ENCODE data around the gene RGS17. TPM values are rescaled to one million over a fixed set of nuclear protein-coding genes. Genes with fewer than 3 reads are reported as not detected.

Gene RGS17
- total RNA-seq, 1 experiment from 2014 or later: 0.70 TPM

DNA sequence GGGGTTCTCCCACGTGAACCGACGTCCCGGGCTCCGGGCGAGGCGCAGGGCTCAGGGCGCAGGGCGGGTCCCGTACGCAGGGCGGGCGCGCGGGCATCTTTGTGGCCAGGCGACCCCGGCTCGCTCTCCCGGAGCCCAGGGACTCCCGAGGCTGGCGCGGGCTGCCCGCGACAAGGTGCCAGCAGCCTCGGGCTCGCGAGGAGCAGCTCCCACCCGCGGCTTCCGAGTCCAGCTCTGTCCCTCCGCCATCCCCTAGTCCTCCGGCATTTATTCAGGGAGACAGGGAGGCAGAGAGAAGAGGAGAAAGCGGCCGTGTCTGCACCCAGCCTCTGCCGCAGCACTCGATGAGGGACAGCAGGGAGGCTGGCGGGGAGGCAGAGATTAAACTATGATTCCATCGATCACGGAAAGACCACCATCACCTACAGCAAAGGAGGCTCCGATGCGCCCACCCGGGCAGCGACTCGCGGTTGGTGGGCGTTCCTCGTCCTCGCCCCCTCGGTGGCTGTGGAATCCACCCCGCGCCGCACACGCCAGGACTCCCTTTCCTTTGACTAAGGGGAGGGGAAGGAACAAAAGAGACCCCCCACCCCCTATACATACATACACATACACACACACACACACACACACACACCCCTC lies 1.1 kb downstream of the RGS17 start:
- H3K79me2 ChIP-seq (ENCODE audit: low read depth): no peaks in the 10 kb centered on the region
- H3K4me3 ChIP-seq: peak overlapping the region; percentile 78
- H2AFZ ChIP-seq: peak overlapping the region; percentile 75
- no peaks in the 10 kb centered on the region for H3K9me3 ChIP-seq (ENCODE audit: insufficient read depth, low read depth)
- intact Hi-C loops (cut with micrococcal nuclease; ENCODE audit: unreplicated experiment): loop anchor here (5.0 kb wide), 2 partner anchors 37 to 98 kb away; no protein-coding TSS in a partner anchor
- no peaks in the 10 kb centered on the region for H4K20me1 ChIP-seq (ENCODE audit: insufficient read depth)
- POLR2A ChIA-PET (ENCODE audit: unreplicated experiment): no interaction called here
- CTCF ChIA-PET: no interaction called here
- H3K4me2 ChIP-seq: peak overlapping the region; percentile 83
- H3K9me2 ChIP-seq (ENCODE audit: insufficient read depth): no peaks in the 10 kb centered on the region
- H3K4me1 ChIP-seq (replicated peaks; ENCODE audit: insufficient read depth): peaks cover 30% of the 10 kb centered on the region
- no peak overlapping the region for H3K27ac ChIP-seq
- DNase-seq: peak in 1 of 2 experiments; percentile 3
- TF ChIP-seq, protein P1, sequence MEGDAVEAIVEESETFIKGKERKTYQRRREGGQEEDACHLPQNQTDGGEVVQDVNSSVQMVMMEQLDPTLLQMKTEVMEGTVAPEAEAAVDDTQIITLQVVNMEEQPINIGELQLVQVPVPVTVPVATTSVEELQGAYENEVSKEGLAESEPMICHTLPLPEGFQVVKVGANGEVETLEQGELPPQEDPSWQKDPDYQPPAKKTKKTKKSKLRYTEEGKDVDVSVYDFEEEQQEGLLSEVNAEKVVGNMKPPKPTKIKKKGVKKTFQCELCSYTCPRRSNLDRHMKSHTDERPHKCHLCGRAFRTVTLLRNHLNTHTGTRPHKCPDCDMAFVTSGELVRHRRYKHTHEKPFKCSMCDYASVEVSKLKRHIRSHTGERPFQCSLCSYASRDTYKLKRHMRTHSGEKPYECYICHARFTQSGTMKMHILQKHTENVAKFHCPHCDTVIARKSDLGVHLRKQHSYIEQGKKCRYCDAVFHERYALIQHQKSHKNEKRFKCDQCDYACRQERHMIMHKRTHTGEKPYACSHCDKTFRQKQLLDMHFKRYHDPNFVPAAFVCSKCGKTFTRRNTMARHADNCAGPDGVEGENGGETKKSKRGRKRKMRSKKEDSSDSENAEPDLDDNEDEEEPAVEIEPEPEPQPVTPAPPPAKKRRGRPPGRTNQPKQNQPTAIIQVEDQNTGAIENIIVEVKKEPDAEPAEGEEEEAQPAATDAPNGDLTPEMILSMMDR (conservative IDR thresholded peaks at IDR 0.05): no peak
- TF ChIP-seq EZH2 (IDR thresholded peaks at IDR 0.05; ENCODE audit: low read depth): no peak
- H3K36me3 ChIP-seq (ENCODE audit: low read depth): no peaks in the 10 kb centered on the region
- BruUV-seq (replicated peaks): no TSS peak
- peaks cover 8% of the 10 kb centered on the region; the same call in 1 of the 2 replicates for H3F3A ChIP-seq (ENCODE audit: insufficient read depth, low read depth)
- H3K27me3 ChIP-seq (ENCODE audit: insufficient read depth, low read depth): no peaks in the 10 kb centered on the region

- no peaks in the 10 kb centered on the region for H3K9me2 ChIP-seq (ENCODE audit: insufficient read depth)
- H4K20me1 ChIP-seq (ENCODE audit: insufficient read depth): no peaks in the 10 kb centered on the region
- BruUV-seq (replicated peaks): no TSS peak
- no peaks in the 10 kb centered on the region for H3K27me3 ChIP-seq (ENCODE audit: insufficient read depth, low read depth)
- no peak overlapping the region for H2AFZ ChIP-seq
- intact Hi-C loops (cut with micrococcal nuclease; ENCODE audit: unreplicated experiment): loop anchor here (5.0 kb wide), 2 partner anchors 41 to 94 kb away; no protein-coding TSS in a partner anchor
- no peaks in the 10 kb centered on the region for H3K79me2 ChIP-seq (ENCODE audit: low read depth)
- peak overlapping the region; percentile 30; the same call in 1 of the 2 replicates for H3K4me2 ChIP-seq
- peaks cover 3% of the 10 kb centered on the region; the same call in 1 of the 2 replicates for H3K9me3 ChIP-seq (ENCODE audit: insufficient read depth, low read depth)
- POLR2A ChIA-PET (ENCODE audit: unreplicated experiment): no interaction called here
- H3F3A ChIP-seq (ENCODE audit: insufficient read depth, low read depth): no peaks in the 10 kb centered on the region
- no peaks in the 10 kb centered on the region for H3K36me3 ChIP-seq (ENCODE audit: low read depth)
- CTCF ChIA-PET: no interaction called here
- peaks cover 27% of the 10 kb centered on the region for H3K4me1 ChIP-seq (replicated peaks; ENCODE audit: insufficient read depth)
- H3K4me3 ChIP-seq: no peak overlapping the region
- TF ChIP-seq, protein P1 (conservative IDR thresholded peaks at IDR 0.05): no peak
- TF ChIP-seq EZH2 (IDR thresholded peaks at IDR 0.05; ENCODE audit: low read depth): no peak
- DNase-seq: no peak
- no peak overlapping the region for H3K27ac ChIP-seq
These were observed 4.9 kb downstream of the RGS17 start for GRCh38 chr6:153126218-153126617.

DNA sequence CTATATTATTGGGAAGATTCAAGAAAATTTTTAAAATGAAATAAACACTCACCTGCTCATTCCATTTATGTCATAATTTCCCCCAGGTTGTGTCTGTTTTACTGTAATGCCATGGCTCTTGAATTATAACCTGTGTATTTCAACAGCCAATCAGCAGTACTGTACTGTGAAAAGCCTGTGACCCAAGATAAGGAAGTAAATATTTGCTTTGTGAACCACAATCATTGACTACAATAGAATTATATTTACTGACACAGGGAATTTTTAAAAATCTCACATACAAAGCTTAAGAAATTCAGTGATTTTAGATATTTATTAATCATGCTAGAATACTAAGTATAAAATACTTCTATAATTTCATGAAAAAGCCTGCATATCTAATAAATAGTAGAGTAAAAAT lies 6.0 kb downstream of the RGS17 start:
- Histone ChIP-seq H4K20me1 (ENCODE audit: insufficient read depth) (no peaks in the 10 kb centered on the region), H3F3A (ENCODE audit: insufficient read depth, low read depth) (no peaks in the 10 kb centered on the region), H2AFZ (no peak overlapping the region), H3K36me3 (ENCODE audit: low read depth) (no peaks in the 10 kb centered on the region), H3K27ac (peak overlapping the region; percentile 14; the same call in 1 of the 2 replicates), H3K4me1 (replicated peaks; ENCODE audit: insufficient read depth) (peaks cover 27% of the 10 kb centered on the region), H3K9me2 (ENCODE audit: insufficient read depth) (no peaks in the 10 kb centered on the region), H3K79me2 (ENCODE audit: low read depth) (no peaks in the 10 kb centered on the region), H3K4me2 (peak overlapping the region; percentile 25), H3K9me3 (ENCODE audit: insufficient read depth, low read depth) (peaks cover 3% of the 10 kb centered on the region; the same call in 1 of the 2 replicates), H3K27me3 (ENCODE audit: insufficient read depth, low read depth) (no peaks in the 10 kb centered on the region), H3K4me3 (no peak overlapping the region)
- TF ChIP-seq EZH2 (IDR thresholded peaks at IDR 0.05; ENCODE audit: low read depth): no peak
- TF ChIP-seq, protein P1 (conservative IDR thresholded peaks at IDR 0.05): no peak
- peak in 1 of 2 experiments; percentile 64 for DNase-seq
- CTCF ChIA-PET: no interaction called here
- intact Hi-C loops (cut with micrococcal nuclease; ENCODE audit: unreplicated experiment): loop anchor here (5.0 kb wide), 2 partner anchors 42 to 93 kb away; no protein-coding TSS in a partner anchor
- POLR2A ChIA-PET (ENCODE audit: unreplicated experiment): no interaction called here
- no TSS peak for BruUV-seq (replicated peaks)
